ENCODE data around the gene SOD1.

SOD1 gene

GRCh38 chr21:31675960-31676359 lies 16.5 kb downstream of the SOD1 start:
- no peaks in the 10 kb centered on the region for H3K9me3 ChIP-seq (ENCODE audit: low read length)
- no peaks in the 10 kb centered on the region for H3K27me3 ChIP-seq (ENCODE audit: insufficient read depth, low read length)
- peaks cover 45% of the 10 kb centered on the region; the same call in 1 of the 2 replicates for H3K36me3 ChIP-seq (ENCODE audit: insufficient read depth, low read length)
- H3K27ac ChIP-seq (ENCODE audit: low read depth, low read length, poor library complexity, severe bottlenecking): peak overlapping the region; percentile 37
- H4K20me1 ChIP-seq (ENCODE audit: insufficient read depth, low read length): no peaks in the 10 kb centered on the region
- peaks cover 15% of the 10 kb centered on the region for H3K4me1 ChIP-seq (ENCODE audit: insufficient read depth, low read length, severe bottlenecking)
- H3K79me2 ChIP-seq (ENCODE audit: insufficient read depth, low read length): no peaks in the 10 kb centered on the region
- no peaks in the 10 kb centered on the region for H3K9me2 ChIP-seq (ENCODE audit: low read depth, low read length)
- peaks cover 5% of the 10 kb centered on the region; the same call in 1 of the 2 replicates for H3F3A ChIP-seq (ENCODE audit: insufficient read depth, low read length)
- no peak overlapping the region for H3K4me2 ChIP-seq (ENCODE audit: low read length)
- no peak overlapping the region for H3K9ac ChIP-seq (ENCODE audit: low read length)
- no peak overlapping the region for H3K4me3 ChIP-seq (ENCODE audit: low read depth, low read length, poor library complexity, severe bottlenecking)
- H2AFZ ChIP-seq (ENCODE audit: low read length): no peak overlapping the region
- no peak for TF ChIP-seq EZH2 (IDR thresholded peaks at IDR 0.05; ENCODE audit: borderline replicate concordance, low read length)
- TF ChIP-seq CTCF (IDR thresholded peaks at IDR 0.05; ENCODE audit: low read length): no peak

GRCh38 chr21:31677047-31677446 lies 17.6 kb downstream of the SOD1 start:
- Histone ChIP-seq H2AFZ (ENCODE audit: low read length) (no peak overlapping the region), H3K4me2 (ENCODE audit: low read length) (no peak overlapping the region), H4K20me1 (ENCODE audit: insufficient read depth, low read length) (no peaks in the 10 kb centered on the region), H3K9me2 (ENCODE audit: low read depth, low read length) (no peaks in the 10 kb centered on the region), H3K79me2 (ENCODE audit: insufficient read depth, low read length) (no peaks in the 10 kb centered on the region), H3K36me3 (ENCODE audit: insufficient read depth, low read length) (peaks cover 45% of the 10 kb centered on the region; the same call in 1 of the 2 replicates), H3K9ac (ENCODE audit: low read length) (no peak overlapping the region), H3F3A (ENCODE audit: insufficient read depth, low read length) (peaks cover 5% of the 10 kb centered on the region; the same call in 1 of the 2 replicates), H3K27me3 (ENCODE audit: insufficient read depth, low read length) (no peaks in the 10 kb centered on the region), H3K27ac (ENCODE audit: low read depth, low read length, poor library complexity, severe bottlenecking) (no peak overlapping the region), H3K9me3 (ENCODE audit: low read length) (no peaks in the 10 kb centered on the region), H3K4me3 (ENCODE audit: low read depth, low read length, poor library complexity, severe bottlenecking) (no peak overlapping the region), H3K4me1 (ENCODE audit: insufficient read depth, low read length, severe bottlenecking) (peaks cover 8% of the 10 kb centered on the region)
- TF ChIP-seq EZH2 (IDR thresholded peaks at IDR 0.05; ENCODE audit: borderline replicate concordance, low read length) (no peak), CTCF (IDR thresholded peaks at IDR 0.05; ENCODE audit: low read length) (no peak)

GRCh38 chr21:31678478-31678877 lies 19.0 kb downstream of the SOD1 start:
- Histone ChIP-seq H3K4me1 (ENCODE audit: insufficient read depth, low read length, severe bottlenecking) (peaks cover 8% of the 10 kb centered on the region), H3K27me3 (ENCODE audit: insufficient read depth, low read length) (no peaks in the 10 kb centered on the region), H3K79me2 (ENCODE audit: insufficient read depth, low read length) (peaks cover 4% of the 10 kb centered on the region; the same call in 1 of the 2 replicates), H4K20me1 (ENCODE audit: insufficient read depth, low read length) (no peaks in the 10 kb centered on the region), H3K9ac (ENCODE audit: low read length) (no peak overlapping the region), H3K9me3 (ENCODE audit: low read length) (no peaks in the 10 kb centered on the region), H3K4me2 (ENCODE audit: low read length) (no peak overlapping the region), H3K27ac (ENCODE audit: low read depth, low read length, poor library complexity, severe bottlenecking) (no peak overlapping the region), H3F3A (ENCODE audit: insufficient read depth, low read length) (no peaks in the 10 kb centered on the region), H3K4me3 (ENCODE audit: low read depth, low read length, poor library complexity, severe bottlenecking) (no peak overlapping the region), H3K36me3 (ENCODE audit: insufficient read depth, low read length) (peaks cover 54% of the 10 kb centered on the region), H2AFZ (ENCODE audit: low read length) (no peak overlapping the region), H3K9me2 (ENCODE audit: low read depth, low read length) (no peaks in the 10 kb centered on the region)
- TF ChIP-seq EZH2 (IDR thresholded peaks at IDR 0.05; ENCODE audit: borderline replicate concordance, low read length) (no peak), CTCF (IDR thresholded peaks at IDR 0.05; ENCODE audit: low read length) (no peak)

Data from OCI-LY1 (cell line).